GM12878 (cell line): ENCODE measurements around the gene PIGB. TPM values are rescaled to one million over a fixed set of nuclear protein-coding genes. Genes with fewer than 3 reads are reported as not detected.
A peak's percentile ranks its signal among the peaks of the same experiment; 100 is the strongest.

Experiments
- CBX3 ChIP-seq: fragments of 200-600 bp; sonication (generic); IDR thresholded peaks from 2 replicates; pipeline ENCODE4 v1.6.1; 2016; ENCODE audit warnings: low read depth, borderline replicate concordance
- CREM ChIP-seq: IDR thresholded peaks from 2 replicates; pipeline ENCODE4 v1.6.1; 2014; ENCODE audit warnings: antibody characterized with exemption, low read depth
- FOXM1 ChIP-seq: IDR thresholded peaks from 2 replicates; pipeline ENCODE4 v1.6.1; 2012; ENCODE audit warnings: low read depth, mild to moderate bottlenecking, inconsistent platforms, low read length, moderate library complexity
- KAT2A ChIP-seq: conservative IDR thresholded peaks from 2 replicates; pipeline ENCODE4 v1.6.1; 2011; ENCODE audit warnings: low read depth, low read length; ENCODE audit not compliant: control insufficient read depth
- NFXL1 ChIP-seq: fragments of 450-650 bp; IDR thresholded peaks from 2 replicates; pipeline ENCODE4 v1.6.1; 2017; ENCODE audit warnings: antibody characterized with exemption, mild to moderate bottlenecking, borderline replicate concordance
- NFYB ChIP-seq: IDR thresholded peaks from 2 replicates; pipeline ENCODE4 v1.6.1; 2011; ENCODE audit warnings: low read depth, mild to moderate bottlenecking, low read length, improper control_type of control experiment, moderate library complexity; ENCODE audit not compliant: insufficient read depth
- SKIL ChIP-seq: fragments of 450-650 bp; IDR thresholded peaks from 2 replicates; pipeline ENCODE4 v1.6.1; 2017; ENCODE audit warnings: mild to moderate bottlenecking, low read depth, inconsistent platforms; ENCODE audit not compliant: poor library complexity, severe bottlenecking
- ZNF217 ChIP-seq: fragments of 450-650 bp; IDR thresholded peaks from 2 replicates; pipeline ENCODE4 v1.6.1; 2017; ENCODE audit warnings: antibody characterized with exemption, mild to moderate bottlenecking
- polyA plus RNA-seq, 11 experiments: library from polyadenylated mRNA; depleted of rRNA in 4 of 11; unstranded in 6 of 11; stranded (reverse) in 5 of 11; fragments of >200 nt; fragmentation: Nextera tagmentation in 4 of 11; fragmentation: Illumina TruSeq in 1 of 11; extraction: Ambion mirVana in 4 of 11; extraction: Trizol in 1 of 11; gene quantifications; 1 replicate in 1 of 11; 2 replicates in 10 of 11; pipeline versions ENCODE4 v1.2.1 to v1.2.3, GENCODE V29; 2011 to 2016; ENCODE audit warnings: inconsistent platforms in 2 of 11, missing spikeins in 2 of 11, low read depth in 1 of 11
- total RNA-seq, 4 experiments: library from RNA; depleted of rRNA in 3 of 4; stranded (reverse); fragments of >200 nt in 3 of 4; fragmentation: Illumina TruSeq in 1 of 4; extraction: Trizol in 1 of 4; gene quantifications; 2 replicates each; pipeline versions ENCODE4 v1.2.1 to v1.2.3, GENCODE V29; 2013 to 2021
- TF ChIP-seq, protein P1 (sequence below): fragments of 450-650 bp; IDR thresholded peaks from 2 replicates; pipeline ENCODE4 v1.6.1; 2017; ENCODE audit warnings: borderline replicate concordance

PIGB gene
- total and polyA plus RNA-seq, 10 of the 15 experiments (the other 5 are each of a cell fraction or from before 2014, with no cell fraction given) = 17.9 to 46.0 (median 25.2) TPM

- no peak for TF ChIP-seq SKIL
- no peak for TF ChIP-seq NFYB
- peak; percentile 30; the same call in 1 of the 2 replicates for TF ChIP-seq ZNF217
- no peak for TF ChIP-seq CREM
- no peak for TF ChIP-seq CBX3
- no peak for TF ChIP-seq KAT2A
- no peak for TF ChIP-seq FOXM1
- TF ChIP-seq NFXL1 = no peak
- TF ChIP-seq, protein P1, sequence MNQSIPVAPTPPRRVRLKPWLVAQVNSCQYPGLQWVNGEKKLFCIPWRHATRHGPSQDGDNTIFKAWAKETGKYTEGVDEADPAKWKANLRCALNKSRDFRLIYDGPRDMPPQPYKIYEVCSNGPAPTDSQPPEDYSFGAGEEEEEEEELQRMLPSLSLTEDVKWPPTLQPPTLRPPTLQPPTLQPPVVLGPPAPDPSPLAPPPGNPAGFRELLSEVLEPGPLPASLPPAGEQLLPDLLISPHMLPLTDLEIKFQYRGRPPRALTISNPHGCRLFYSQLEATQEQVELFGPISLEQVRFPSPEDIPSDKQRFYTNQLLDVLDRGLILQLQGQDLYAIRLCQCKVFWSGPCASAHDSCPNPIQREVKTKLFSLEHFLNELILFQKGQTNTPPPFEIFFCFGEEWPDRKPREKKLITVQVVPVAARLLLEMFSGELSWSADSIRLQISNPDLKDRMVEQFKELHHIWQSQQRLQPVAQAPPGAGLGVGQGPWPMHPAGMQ = no peak
Measured at GRCh38 chr15:55279100-55279745, 39.8 kb upstream of the PIGB start (continued).
